ENCODE results near the gene NLRP3. TPM values are rescaled to one million over a fixed set of nuclear protein-coding genes. Genes with fewer than 3 reads are reported as not detected.

Gene NLRP3
- total RNA-seq, 1 experiment from 2014 or later, result 0.26 TPM

DNA sequence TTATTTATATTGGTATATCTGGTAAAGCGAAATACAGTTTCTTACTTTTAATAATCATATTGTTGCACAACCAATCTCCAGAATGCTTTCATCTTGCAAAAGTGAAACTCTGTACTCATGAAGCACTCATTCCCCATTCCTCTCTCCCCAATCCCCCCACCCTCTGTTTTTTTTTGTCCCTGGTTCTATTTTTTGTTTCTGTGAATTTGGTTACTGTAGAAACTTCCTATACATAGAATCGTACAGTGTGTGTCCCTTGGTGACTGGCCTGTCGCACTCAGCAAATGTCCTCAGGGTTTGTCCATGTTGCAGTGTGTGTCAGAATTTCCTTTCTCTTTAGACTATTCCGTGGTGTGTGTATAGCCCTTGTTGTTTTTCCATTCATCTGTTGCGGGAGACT, 7.9 kb upstream of the NLRP3 start:
- Mint-ChIP-seq H3K27me3 (ENCODE audit: unreplicated experiment) (no peaks in the 10 kb centered on the region), H3K27ac (ENCODE audit: unreplicated experiment) (no peak overlapping the region), H3K4me1 (ENCODE audit: low read depth, unreplicated experiment) (no peaks in the 10 kb centered on the region), H3K4me3 (ENCODE audit: low read depth, unreplicated experiment) (no peak overlapping the region), H3K9me3 (ENCODE audit: low read depth, unreplicated experiment) (peaks cover 20% of the 10 kb centered on the region), H3K36me3 (ENCODE audit: insufficient read depth, unreplicated experiment) (no peaks in the 10 kb centered on the region)
- CTCF ChIA-PET, result no interaction called here
- TF ChIP-seq, protein P1, sequence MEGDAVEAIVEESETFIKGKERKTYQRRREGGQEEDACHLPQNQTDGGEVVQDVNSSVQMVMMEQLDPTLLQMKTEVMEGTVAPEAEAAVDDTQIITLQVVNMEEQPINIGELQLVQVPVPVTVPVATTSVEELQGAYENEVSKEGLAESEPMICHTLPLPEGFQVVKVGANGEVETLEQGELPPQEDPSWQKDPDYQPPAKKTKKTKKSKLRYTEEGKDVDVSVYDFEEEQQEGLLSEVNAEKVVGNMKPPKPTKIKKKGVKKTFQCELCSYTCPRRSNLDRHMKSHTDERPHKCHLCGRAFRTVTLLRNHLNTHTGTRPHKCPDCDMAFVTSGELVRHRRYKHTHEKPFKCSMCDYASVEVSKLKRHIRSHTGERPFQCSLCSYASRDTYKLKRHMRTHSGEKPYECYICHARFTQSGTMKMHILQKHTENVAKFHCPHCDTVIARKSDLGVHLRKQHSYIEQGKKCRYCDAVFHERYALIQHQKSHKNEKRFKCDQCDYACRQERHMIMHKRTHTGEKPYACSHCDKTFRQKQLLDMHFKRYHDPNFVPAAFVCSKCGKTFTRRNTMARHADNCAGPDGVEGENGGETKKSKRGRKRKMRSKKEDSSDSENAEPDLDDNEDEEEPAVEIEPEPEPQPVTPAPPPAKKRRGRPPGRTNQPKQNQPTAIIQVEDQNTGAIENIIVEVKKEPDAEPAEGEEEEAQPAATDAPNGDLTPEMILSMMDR (IDR thresholded peaks at IDR 0.05; ENCODE audit: unreplicated experiment), result no peak
- BruUV-seq (replicated peaks), result no TSS peak
- DNase-seq, result no peak
- intact Hi-C loops (cut with micrococcal nuclease; ENCODE audit: unreplicated experiment), result no loop called here

DNA sequence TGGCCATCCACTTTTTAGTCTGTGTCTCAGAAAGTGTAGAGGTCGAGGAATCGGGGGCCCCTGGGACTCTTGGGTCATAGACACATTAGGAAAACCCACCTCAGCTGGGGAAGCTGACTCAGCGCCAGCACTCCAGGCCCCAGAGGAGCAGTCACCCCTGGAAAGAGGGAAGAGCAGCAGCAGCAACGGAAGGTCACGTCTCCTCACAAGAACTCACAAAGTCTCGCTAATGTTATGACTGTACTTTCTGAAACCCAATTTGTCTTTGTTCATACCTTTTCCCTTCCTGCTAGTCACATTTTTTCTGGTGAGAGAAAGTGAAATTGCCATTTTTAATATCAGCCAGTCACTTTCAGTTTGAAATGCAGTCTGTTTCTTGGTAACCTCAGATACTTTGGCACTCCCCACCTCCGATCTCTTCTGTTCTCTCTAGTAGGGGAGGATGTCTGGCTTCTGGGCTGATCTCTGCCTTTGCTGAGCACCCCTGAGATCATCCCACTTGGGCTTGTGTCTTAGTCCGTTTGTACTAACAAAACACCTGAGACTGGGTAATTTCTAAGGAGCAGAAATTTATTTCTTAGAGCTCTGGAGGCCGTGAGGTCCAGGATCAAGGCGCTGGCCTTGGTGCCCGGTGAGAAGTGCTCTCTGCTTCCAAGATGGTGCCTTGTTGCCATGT, 6.0 kb upstream of the NLRP3 start:
- no peak overlapping the region for H3K27ac Mint-ChIP-seq (ENCODE audit: unreplicated experiment)
- no TSS peak for BruUV-seq (replicated peaks)
- peaks cover 16% of the 10 kb centered on the region for H3K9me3 Mint-ChIP-seq (ENCODE audit: low read depth, unreplicated experiment)
- intact Hi-C loops (cut with micrococcal nuclease; ENCODE audit: unreplicated experiment), result no loop called here
- CTCF ChIA-PET, result no interaction called here
- no peak overlapping the region for H3K4me3 Mint-ChIP-seq (ENCODE audit: low read depth, unreplicated experiment)
- DNase-seq, result no peak
- TF ChIP-seq, protein P1 (IDR thresholded peaks at IDR 0.05; ENCODE audit: unreplicated experiment), result no peak
- H3K4me1 Mint-ChIP-seq (ENCODE audit: low read depth, unreplicated experiment), result peaks cover under 1% of the 10 kb centered on the region
- H3K27me3 Mint-ChIP-seq (ENCODE audit: unreplicated experiment), result no peaks in the 10 kb centered on the region
- no peaks in the 10 kb centered on the region for H3K36me3 Mint-ChIP-seq (ENCODE audit: insufficient read depth, unreplicated experiment)

DNA sequence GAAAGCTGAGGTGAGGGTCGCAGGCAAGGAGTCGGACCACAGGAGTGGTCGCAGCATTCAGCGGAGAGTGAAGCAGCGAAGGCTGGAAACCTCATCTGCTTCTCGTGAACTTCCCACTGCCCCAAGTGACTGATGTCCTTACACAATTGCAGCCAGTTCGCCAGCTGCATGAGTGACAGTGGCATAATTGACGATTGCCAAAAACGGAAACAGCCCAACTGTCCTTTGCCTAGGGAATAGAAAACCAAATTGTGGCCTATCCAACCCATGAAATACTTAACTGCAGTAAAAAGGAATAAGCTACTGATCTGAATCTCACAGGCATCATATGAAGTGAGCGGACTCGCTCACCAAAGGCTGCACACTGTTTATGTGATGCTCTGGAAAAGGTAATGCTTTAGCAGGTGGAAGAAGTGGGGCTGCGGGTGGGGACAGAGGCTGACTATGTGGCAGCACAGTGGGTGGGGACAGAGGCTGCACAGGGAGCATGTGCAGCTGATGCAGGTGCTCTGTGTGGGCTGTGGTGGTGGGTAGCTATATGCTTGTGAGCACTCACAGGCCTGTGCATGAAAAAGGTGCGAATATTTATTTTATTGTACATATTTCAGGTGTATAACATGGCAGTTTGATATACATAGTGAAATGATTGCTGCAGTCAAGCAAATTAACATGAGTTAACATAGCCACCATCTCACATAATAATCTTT, 4.2 kb upstream of the NLRP3 start:
- intact Hi-C loops (cut with micrococcal nuclease; ENCODE audit: unreplicated experiment), result no loop called here
- Mint-ChIP-seq H3K27me3 (ENCODE audit: unreplicated experiment) (no peaks in the 10 kb centered on the region), H3K4me3 (ENCODE audit: low read depth, unreplicated experiment) (no peak overlapping the region), H3K9me3 (ENCODE audit: low read depth, unreplicated experiment) (peaks cover 11% of the 10 kb centered on the region), H3K27ac (ENCODE audit: unreplicated experiment) (no peak overlapping the region), H3K36me3 (ENCODE audit: insufficient read depth, unreplicated experiment) (no peaks in the 10 kb centered on the region), H3K4me1 (ENCODE audit: low read depth, unreplicated experiment) (peaks cover 8% of the 10 kb centered on the region)
- BruUV-seq (replicated peaks), result no TSS peak
- TF ChIP-seq, protein P1 (IDR thresholded peaks at IDR 0.05; ENCODE audit: unreplicated experiment), result no peak
- CTCF ChIA-PET, result interaction anchor here (0.8 kb wide), 1 partner anchor 32 kb away, joined by 5 read pairs; no protein-coding TSS in a partner anchor
- no peak for DNase-seq

DNA sequence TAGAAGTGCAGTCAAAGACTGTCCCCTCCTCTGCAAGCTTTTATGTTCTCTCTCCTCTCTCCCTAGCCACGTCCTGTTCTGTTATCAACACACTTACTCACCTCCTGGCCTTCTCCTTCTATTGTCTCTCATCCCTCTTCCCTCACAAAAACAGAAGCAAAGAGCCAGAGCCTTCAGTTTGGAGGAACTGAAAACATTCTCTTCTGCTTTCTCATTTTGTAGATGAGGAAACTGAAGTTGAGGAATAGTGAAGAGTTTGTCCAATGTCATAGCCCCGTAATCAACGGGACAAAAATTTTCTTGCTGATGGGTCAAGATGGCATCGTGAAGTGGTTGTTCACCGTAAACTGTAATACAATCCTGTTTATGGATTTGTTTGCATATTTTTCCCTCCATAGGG, 1.9 kb downstream of the NLRP3 start:
- Mint-ChIP-seq H3K9me3 (ENCODE audit: low read depth, unreplicated experiment) (peaks cover 13% of the 10 kb centered on the region), H3K27ac (ENCODE audit: unreplicated experiment) (no peak overlapping the region)
- BruUV-seq (replicated peaks), result no TSS peak

More for the DNA sequence above, 1.9 kb downstream of the NLRP3 start:
- Mint-ChIP-seq H3K4me3 (ENCODE audit: low read depth, unreplicated experiment) (no peak overlapping the region), H3K36me3 (ENCODE audit: insufficient read depth, unreplicated experiment) (no peaks in the 10 kb centered on the region), H3K27me3 (ENCODE audit: unreplicated experiment) (no peaks in the 10 kb centered on the region), H3K4me1 (ENCODE audit: low read depth, unreplicated experiment) (peaks cover 8% of the 10 kb centered on the region)
- CTCF ChIA-PET, result no interaction called here
- TF ChIP-seq, protein P1 (IDR thresholded peaks at IDR 0.05; ENCODE audit: unreplicated experiment), result no peak
- DNase-seq, result no peak
- intact Hi-C loops (cut with micrococcal nuclease; ENCODE audit: unreplicated experiment), result no loop called here

Measured in Calu3 (cell line).